BLaER1 treated with 17β-estradiol and CSF1 and Interleukin-3, amounts not matched to agents 10 nM and 100 nM (cell line): Measurements from ENCODE around the gene BHLHA15.

Source experiments
- H3K27ac ChIP-seq, 11 experiments: shearing (Covaris generic); formaldehyde crosslinking; 2 replicates each; pipeline ENCODE4 v1.8.1; 2022
- H3K27me3 ChIP-seq, 11 experiments: shearing (Covaris generic); formaldehyde crosslinking; 2 replicates each; pipeline ENCODE4 v1.8.1; 2022
- H3K36me3 ChIP-seq, 11 experiments: shearing (Covaris generic); formaldehyde crosslinking; 2 replicates each; pipeline ENCODE4 v1.8.1; 2022
- H3K4me1 ChIP-seq, 10 experiments: shearing (Covaris generic); formaldehyde crosslinking; 2 replicates each; pipeline ENCODE4 v1.8.1; 2022
- H3K4me2 ChIP-seq, 11 experiments: shearing (Covaris generic); formaldehyde crosslinking; 2 replicates each; pipeline ENCODE4 v1.8.1; 2022
- H3K4me3 ChIP-seq, 10 experiments: shearing (Covaris generic); formaldehyde crosslinking; 2 replicates each; pipeline ENCODE4 v1.8.1; 2022
- H3K9ac ChIP-seq, 11 experiments: shearing (Covaris generic); formaldehyde crosslinking; 2 replicates each; pipeline ENCODE4 v1.8.1; 2022
- H3K9me3 ChIP-seq, 11 experiments: shearing (Covaris generic); formaldehyde crosslinking; replicated peaks in 1 of 11; 2 replicates each; pipeline ENCODE4 v1.8.1; 2022
- H4K20me1 ChIP-seq, 11 experiments: shearing (Covaris generic); formaldehyde crosslinking; 2 replicates each; pipeline ENCODE4 v1.8.1; 2022
- Cebpa-rat ChIP-seq, 11 experiments: shearing (Covaris generic); IDR thresholded peaks; 2 replicates each; pipeline ENCODE4 v1.8.1; 2022

The BHLHA15 gene

GRCh38 chr7:98193474-98194180, 17.6 kb upstream of the BHLHA15 start:
- Histone ChIP-seq H3K27ac (no peak overlapping the region), H3K9ac (no peak overlapping the region), H3K4me3 (no peak overlapping the region), H3K36me3 (peaks cover 38 to 95% (median 80%) of the 10 kb centered on the region in 11 experiments), H3K27me3 (no peaks in the 10 kb centered on the region), H3K9me3 (peaks cover 0 to 18% (median 10%) of the 10 kb centered on the region in 11 experiments; a peak in 16 of 22 replicates), H3K4me1 (peaks cover 3 to 17% (median 10%) of the 10 kb centered on the region in 10 experiments; a peak in 18 of 20 replicates), H4K20me1 (peaks cover 0 to 40% (median 34%) of the 10 kb centered on the region in 11 experiments; a peak in 14 of 22 replicates), H3K4me2 (no peak overlapping the region)
- no peak for TF ChIP-seq Cebpa-rat (IDR thresholded peaks at IDR 0.05)

GRCh38 chr7:98194186-98194585, 17.1 kb upstream of the BHLHA15 start:
- Histone ChIP-seq H3K27me3 (no peaks in the 10 kb centered on the region), H3K9me3 (peaks cover 0 to 13% (median 9%) of the 10 kb centered on the region in 11 experiments; a peak in 15 of 22 replicates), H3K4me2 (no peak overlapping the region), H4K20me1 (peaks cover 0 to 45% (median 36%) of the 10 kb centered on the region in 11 experiments; a peak in 14 of 22 replicates), H3K4me1 (peaks cover 5 to 16% (median 8%) of the 10 kb centered on the region in 10 experiments), H3K9ac (no peak overlapping the region), H3K27ac (no peak overlapping the region), H3K4me3 (no peak overlapping the region), H3K36me3 (peaks cover 38 to 92% (median 75%) of the 10 kb centered on the region in 11 experiments)
- no peak for TF ChIP-seq Cebpa-rat (IDR thresholded peaks at IDR 0.05)

- peaks cover 0 to 52% (median 41%) of the 10 kb centered on the region in 11 experiments; a peak in 14 of 22 replicates for H4K20me1 ChIP-seq
- H3K27me3 ChIP-seq = no peaks in the 10 kb centered on the region
- H3K9me3 ChIP-seq = peaks cover 0 to 8% (median 7%) of the 10 kb centered on the region in 11 experiments; a peak in 13 of 22 replicates
- no peak overlapping the region for H3K4me3 ChIP-seq
- no peak overlapping the region for H3K4me2 ChIP-seq
- H3K4me1 ChIP-seq = peaks cover 0 to 12% (median 3%) of the 10 kb centered on the region in 10 experiments; a peak in 11 of 20 replicates
- TF ChIP-seq Cebpa-rat (IDR thresholded peaks at IDR 0.05) = no peak
- H3K36me3 ChIP-seq = peaks cover 38 to 91% (median 74%) of the 10 kb centered on the region in 11 experiments
- no peak overlapping the region for H3K9ac ChIP-seq
- H3K27ac ChIP-seq = no peak overlapping the region
These were observed 16.4 kb upstream of the BHLHA15 start for GRCh38 chr7:98194672-98195457.

- H4K20me1 ChIP-seq = peaks cover 0 to 73% (median 60%) of the 10 kb centered on the region in 11 experiments; a peak in 20 of 22 replicates
- no peak overlapping the region for H3K4me3 ChIP-seq
- peaks cover 0 to 8% (median 7%) of the 10 kb centered on the region in 11 experiments; a peak in 13 of 22 replicates for H3K9me3 ChIP-seq
- no peak overlapping the region for H3K4me2 ChIP-seq
- H3K27me3 ChIP-seq = no peaks in the 10 kb centered on the region
- peaks cover 8 to 23% (median 21%) of the 10 kb centered on the region in 10 experiments for H3K4me1 ChIP-seq
- TF ChIP-seq Cebpa-rat (IDR thresholded peaks at IDR 0.05) = no peak
- no peak overlapping the region for H3K9ac ChIP-seq
- H3K36me3 ChIP-seq = peaks cover 32 to 70% (median 57%) of the 10 kb centered on the region in 11 experiments
- no peak overlapping the region for H3K27ac ChIP-seq
These were observed 14.3 kb upstream of the BHLHA15 start for GRCh38 chr7:98196706-98197605.

GRCh38 chr7:98199131-98199530, 12.1 kb upstream of the BHLHA15 start:
- Histone ChIP-seq H3K4me2 (peak overlapping the region in 3 of 11 experiments; percentile 1 to 36 (median 4); a peak in 2 of 22 replicates), H3K9ac (no peak overlapping the region), H3K36me3 (peaks cover 21 to 60% (median 45%) of the 10 kb centered on the region in 11 experiments), H3K9me3 (peaks cover 0 to 8% (median 7%) of the 10 kb centered on the region in 11 experiments; a peak in 13 of 22 replicates), H3K27me3 (0 out of 22 replicates have a peak, but pooled peaks cover 0 to 7% (median 0%) of the 10 kb centered on the region in 11 experiments), H3K4me3 (no peak overlapping the region), H4K20me1 (peaks cover 9 to 95% (median 82%) of the 10 kb centered on the region in 11 experiments; a peak in 21 of 22 replicates), H3K4me1 (peaks cover 23 to 43% (median 41%) of the 10 kb centered on the region in 10 experiments), H3K27ac (no peak overlapping the region)
- TF ChIP-seq Cebpa-rat (IDR thresholded peaks at IDR 0.05) = no peak

- 0 out of 22 replicates have a peak, but pooled peaks cover 0 to 7% (median 0%) of the 10 kb centered on the region in 11 experiments for H3K27me3 ChIP-seq
- H3K4me3 ChIP-seq = no peak overlapping the region
- TF ChIP-seq Cebpa-rat (IDR thresholded peaks at IDR 0.05) = no peak
These were observed 10.9 kb upstream of the BHLHA15 start for GRCh38 chr7:98200364-98200763.

GRCh38 chr7:98202367-98203195, 8.7 kb upstream of the BHLHA15 start:
- Histone ChIP-seq H3K9ac (peak overlapping the region in 8 of 11 experiments; percentile 8 to 54 (median 41); a peak in 7 of 22 replicates), H3K9me3 (peaks cover 0 to 8% (median 7%) of the 10 kb centered on the region in 11 experiments; a peak in 13 of 22 replicates), H3K27me3 (0 out of 22 replicates have a peak, but pooled peaks cover 0 to 7% (median 0%) of the 10 kb centered on the region in 11 experiments), H3K27ac (peak overlapping the region in 7 of 11 experiments; percentile 13 to 59 (median 34); a peak in 11 of 22 replicates), H4K20me1 (peaks cover 9 to 92% (median 70%) of the 10 kb centered on the region in 11 experiments; a peak in 21 of 22 replicates), H3K4me2 (peak overlapping the region; percentile 56 to 95 (median 79)), H3K36me3 (peaks cover 24 to 60% (median 54%) of the 10 kb centered on the region in 11 experiments), H3K4me3 (peak overlapping the region in 1 of 10 experiments; percentile 42; a peak in 1 of 20 replicates), H3K4me1 (peaks cover 23 to 47% (median 42%) of the 10 kb centered on the region in 10 experiments)
- no peak for TF ChIP-seq Cebpa-rat (IDR thresholded peaks at IDR 0.05)

More at GRCh38 chr7:98200364-98200763, 10.9 kb upstream of the BHLHA15 start:
- Histone ChIP-seq H4K20me1 (peaks cover 9 to 96% (median 88%) of the 10 kb centered on the region in 11 experiments; a peak in 21 of 22 replicates), H3K9me3 (peaks cover 0 to 8% (median 7%) of the 10 kb centered on the region in 11 experiments; a peak in 13 of 22 replicates), H3K27ac (no peak overlapping the region), H3K4me1 (peaks cover 23 to 47% (median 42%) of the 10 kb centered on the region in 10 experiments), H3K36me3 (peaks cover 13 to 60% (median 45%) of the 10 kb centered on the region in 11 experiments; a peak in 21 of 22 replicates), H3K4me2 (peak overlapping the region in 10 of 11 experiments; percentile 32 to 95 (median 78); a peak in 18 of 22 replicates), H3K9ac (no peak overlapping the region)
